ENCODE results near the gene SLC25A6.

GRCh38 chrX:1398431-1399340, 6.8 kb upstream of the SLC25A6 start:
- TF ChIP-seq CTCF (IDR thresholded peaks at IDR 0.05) (no peak), POLR2A (IDR thresholded peaks at IDR 0.05) (no peak)

Measured in ovary (tissue), 3 donors.